ENCODE results near the gene MUC22.

The MUC22 gene

GRCh38 chr6:31025595-31025994, 15.3 kb downstream of the MUC22 start:
- H3K4me3 ChIP-seq (ENCODE audit: low read depth, low read length): no peak overlapping the region

GRCh38 chr6:31031095-31031494, 20.8 kb downstream of the MUC22 start:
- TF ChIP-seq CTCF (IDR thresholded peaks at IDR 0.05; ENCODE audit: borderline replicate concordance, insufficient read depth, low read depth, low read length): no peak

More at GRCh38 chr6:31025595-31025994, 15.3 kb downstream of the MUC22 start:
- TF ChIP-seq CTCF (IDR thresholded peaks at IDR 0.05; ENCODE audit: borderline replicate concordance, insufficient read depth, low read depth, low read length): no peak

GRCh38 chr6:31033075-31033474, 22.8 kb downstream of the MUC22 start:
- TF ChIP-seq CTCF (IDR thresholded peaks at IDR 0.05; ENCODE audit: borderline replicate concordance, insufficient read depth, low read depth, low read length): no peak
- no peak overlapping the region for H3K4me3 ChIP-seq (ENCODE audit: low read depth, low read length)

More at GRCh38 chr6:31031095-31031494, 20.8 kb downstream of the MUC22 start:
- no peak overlapping the region for H3K4me3 ChIP-seq (ENCODE audit: low read depth, low read length)

GRCh38 chr6:31035862-31036497, 25.7 kb downstream of the MUC22 start:
- H3K4me3 ChIP-seq (ENCODE audit: low read depth, low read length): no peak overlapping the region
- no peak for TF ChIP-seq CTCF (IDR thresholded peaks at IDR 0.05; ENCODE audit: borderline replicate concordance, insufficient read depth, low read depth, low read length)

GRCh38 chr6:31037169-31037568, 26.9 kb downstream of the MUC22 start:
- no peak overlapping the region for H3K4me3 ChIP-seq (ENCODE audit: low read depth, low read length)
- TF ChIP-seq CTCF (IDR thresholded peaks at IDR 0.05; ENCODE audit: borderline replicate concordance, insufficient read depth, low read depth, low read length): no peak

- no peak for TF ChIP-seq CTCF (IDR thresholded peaks at IDR 0.05; ENCODE audit: borderline replicate concordance, insufficient read depth, low read depth, low read length)
- H3K4me3 ChIP-seq (ENCODE audit: low read depth, low read length): no peak overlapping the region
These were observed 27.4 kb downstream of the MUC22 start for GRCh38 chr6:31037682-31038081.

GRCh38 chr6:31038559-31038958, 28.3 kb downstream of the MUC22 start:
- TF ChIP-seq CTCF (IDR thresholded peaks at IDR 0.05; ENCODE audit: borderline replicate concordance, insufficient read depth, low read depth, low read length): no peak
- no peak overlapping the region for H3K4me3 ChIP-seq (ENCODE audit: low read depth, low read length)
